Measurements from ENCODE around the gene ST7.
A peak's percentile ranks its signal among the peaks of the same experiment; 100 is the strongest.

The ST7 gene

GRCh38 chr7:117208257-117208656, 255.0 kb downstream of the ST7 start:
- Mint-ChIP-seq H3K9me3 (no peaks in the 10 kb centered on the region), H3K36me3 (ENCODE audit: low read depth) (peaks cover 8% of the 10 kb centered on the region), H3K27me3 (ENCODE audit: low read depth) (no peaks in the 10 kb centered on the region), H3K27ac (no peak overlapping the region), H3K4me1 (peaks cover 11% of the 10 kb centered on the region), H3K4me3 (no peak overlapping the region)
- no peak for TF ChIP-seq CTCF (IDR thresholded peaks at IDR 0.05; ENCODE audit: unreplicated experiment in 3 of 3)

- H3K27me3 Mint-ChIP-seq (ENCODE audit: low read depth): no peaks in the 10 kb centered on the region
- TF ChIP-seq CTCF (IDR thresholded peaks at IDR 0.05; ENCODE audit: unreplicated experiment in 3 of 3): no peak
- H3K27ac Mint-ChIP-seq: no peak overlapping the region
- no peak overlapping the region for H3K4me3 Mint-ChIP-seq
- peaks cover 11% of the 10 kb centered on the region for H3K36me3 Mint-ChIP-seq (ENCODE audit: low read depth)
- H3K4me1 Mint-ChIP-seq: peaks cover 11% of the 10 kb centered on the region
- H3K9me3 Mint-ChIP-seq: no peaks in the 10 kb centered on the region
Observed at GRCh38 chr7:117210397-117210796, 257.1 kb downstream of the ST7 start.

- Mint-ChIP-seq H3K9me3 (no peaks in the 10 kb centered on the region), H3K27me3 (ENCODE audit: low read depth) (no peaks in the 10 kb centered on the region), H3K27ac (no peak overlapping the region), H3K4me3 (no peak overlapping the region), H3K4me1 (peaks cover 7% of the 10 kb centered on the region), H3K36me3 (ENCODE audit: low read depth) (peaks cover 11% of the 10 kb centered on the region)
- TF ChIP-seq CTCF (IDR thresholded peaks at IDR 0.05; ENCODE audit: unreplicated experiment in 3 of 3): no peak
Observed at GRCh38 chr7:117210908-117211307, 257.6 kb downstream of the ST7 start.

GRCh38 chr7:117211614-117212013, 258.3 kb downstream of the ST7 start:
- peaks cover 3% of the 10 kb centered on the region for H3K4me1 Mint-ChIP-seq
- no peaks in the 10 kb centered on the region for H3K27me3 Mint-ChIP-seq (ENCODE audit: low read depth)
- no peaks in the 10 kb centered on the region for H3K9me3 Mint-ChIP-seq
- H3K36me3 Mint-ChIP-seq (ENCODE audit: low read depth): peaks cover 11% of the 10 kb centered on the region
- H3K27ac Mint-ChIP-seq: no peak overlapping the region
- no peak for TF ChIP-seq CTCF (IDR thresholded peaks at IDR 0.05; ENCODE audit: unreplicated experiment in 3 of 3)
- no peak overlapping the region for H3K4me3 Mint-ChIP-seq

- TF ChIP-seq CTCF (IDR thresholded peaks at IDR 0.05; ENCODE audit: unreplicated experiment in 3 of 3): peak; percentile 85 to 88 (median 87)
- Mint-ChIP-seq H3K4me1 (peaks cover 20% of the 10 kb centered on the region), H3K36me3 (ENCODE audit: low read depth) (peaks cover 11% of the 10 kb centered on the region), H3K27ac (no peak overlapping the region), H3K27me3 (ENCODE audit: low read depth) (no peaks in the 10 kb centered on the region), H3K4me3 (no peak overlapping the region), H3K9me3 (no peaks in the 10 kb centered on the region)
Observed at GRCh38 chr7:117212969-117213877, 259.9 kb downstream of the ST7 start.

- Mint-ChIP-seq H3K36me3 (ENCODE audit: low read depth) (peaks cover 9% of the 10 kb centered on the region), H3K9me3 (no peaks in the 10 kb centered on the region), H3K4me1 (peaks cover 23% of the 10 kb centered on the region), H3K27me3 (ENCODE audit: low read depth) (no peaks in the 10 kb centered on the region), H3K4me3 (no peak overlapping the region), H3K27ac (no peak overlapping the region)
- TF ChIP-seq CTCF (IDR thresholded peaks at IDR 0.05; ENCODE audit: unreplicated experiment in 3 of 3): no peak
Observed at GRCh38 chr7:117216010-117216409, 262.7 kb downstream of the ST7 start.

All from nephron (organoid).